Upper lobe of right lung (tissue), 1 donor: ENCODE measurements around the gene GLTP. TPM values are rescaled to one million over a fixed set of nuclear protein-coding genes. Genes with fewer than 3 reads are reported as not detected.
A peak's percentile ranks its signal among the peaks of the same experiment; 100 is the strongest.

Experiments used
- ATAC-seq: fragments of 200-7000 bp; cut with Tn5 transposase; one replicate; pipeline ENCODE4 v1.9.1; 2020; ENCODE audit warnings: mild to moderate bottlenecking, moderate library complexity
- DNase-seq: peaks from one replicate; pipeline ENCODE4 v3.0.0-alpha.2; 2020
- H3K27ac ChIP-seq: fragments of 200-600 bp; one replicate; pipeline ENCODE4 v1.8.0; 2022
- H3K27me3 ChIP-seq: fragments of 200-600 bp; one replicate; pipeline ENCODE4 v1.8.0; 2022; ENCODE audit warnings: mild to moderate bottlenecking
- H3K36me3 ChIP-seq: fragments of 200-600 bp; one replicate; pipeline ENCODE4 v1.8.0; 2022
- H3K4me1 ChIP-seq: fragments of 200-600 bp; one replicate; pipeline ENCODE4 v1.8.0; 2022
- H3K4me3 ChIP-seq: fragments of 200-600 bp; one replicate; pipeline ENCODE4 v1.8.0; 2022; ENCODE audit warnings: mild to moderate bottlenecking
- H3K9me3 ChIP-seq: fragments of 200-600 bp; one replicate; pipeline ENCODE4 v1.8.0; 2022
- intact Hi-C: fragments of 100-400 bp; cut with DNase I; formaldehyde crosslinking; loops from one replicate; pipeline ENCODE4 v1.11.0; 2022
- total RNA-seq: library from RNA; stranded (reverse); fragmentation: NEBNext Ultra II Directional; extraction: Animal tissue kit (Norgen Biotek cat#: 25700); gene quantifications from one replicate; pipeline ENCODE4 v1.2.1, GENCODE V29; 2021
- TF ChIP-seq, protein P1 (sequence below): fragments of 200-600 bp; IDR thresholded peaks from one replicate; pipeline ENCODE4 v1.8.0; 2022; ENCODE audit warnings: antibody characterized with exemption
- donor health status: DM: no; HTN: yes; CAD: no; lungs with severe emphysema.

GLTP gene
- total RNA-seq, 1 donor from 2014 or later, result 44.0 TPM

DNA sequence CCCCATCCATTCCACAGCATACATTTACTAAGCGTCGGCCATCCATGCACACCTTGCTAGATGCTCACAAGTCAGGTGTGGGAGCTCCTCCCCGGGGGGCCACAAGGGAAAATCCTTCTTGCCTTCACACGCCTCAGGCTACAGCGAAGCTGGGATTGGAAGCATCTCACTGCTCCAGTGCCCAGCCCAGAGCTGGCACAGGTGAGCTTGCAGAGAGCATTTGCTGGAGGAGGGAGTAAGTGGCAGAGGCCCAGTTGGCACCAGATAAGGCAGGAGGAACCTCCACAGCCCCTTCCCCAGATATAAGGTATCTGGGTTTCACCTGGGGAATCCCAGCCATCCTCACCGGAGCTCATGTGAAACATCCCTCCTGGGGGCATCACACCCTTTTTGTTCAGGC is 49.0 kb downstream of the GLTP start:
- H3K27ac ChIP-seq, result no peak overlapping the region
- H3K4me3 ChIP-seq, result no peak overlapping the region
- DNase-seq (no peak), ATAC-seq (no peak)
- H3K36me3 ChIP-seq, result no peaks in the 10 kb centered on the region
- TF ChIP-seq, protein P1, sequence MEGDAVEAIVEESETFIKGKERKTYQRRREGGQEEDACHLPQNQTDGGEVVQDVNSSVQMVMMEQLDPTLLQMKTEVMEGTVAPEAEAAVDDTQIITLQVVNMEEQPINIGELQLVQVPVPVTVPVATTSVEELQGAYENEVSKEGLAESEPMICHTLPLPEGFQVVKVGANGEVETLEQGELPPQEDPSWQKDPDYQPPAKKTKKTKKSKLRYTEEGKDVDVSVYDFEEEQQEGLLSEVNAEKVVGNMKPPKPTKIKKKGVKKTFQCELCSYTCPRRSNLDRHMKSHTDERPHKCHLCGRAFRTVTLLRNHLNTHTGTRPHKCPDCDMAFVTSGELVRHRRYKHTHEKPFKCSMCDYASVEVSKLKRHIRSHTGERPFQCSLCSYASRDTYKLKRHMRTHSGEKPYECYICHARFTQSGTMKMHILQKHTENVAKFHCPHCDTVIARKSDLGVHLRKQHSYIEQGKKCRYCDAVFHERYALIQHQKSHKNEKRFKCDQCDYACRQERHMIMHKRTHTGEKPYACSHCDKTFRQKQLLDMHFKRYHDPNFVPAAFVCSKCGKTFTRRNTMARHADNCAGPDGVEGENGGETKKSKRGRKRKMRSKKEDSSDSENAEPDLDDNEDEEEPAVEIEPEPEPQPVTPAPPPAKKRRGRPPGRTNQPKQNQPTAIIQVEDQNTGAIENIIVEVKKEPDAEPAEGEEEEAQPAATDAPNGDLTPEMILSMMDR, result no peak
- intact Hi-C loops, result no loop called here
- H3K27me3 ChIP-seq, result peaks cover 11% of the 10 kb centered on the region
- H3K9me3 ChIP-seq, result no peaks in the 10 kb centered on the region
- H3K4me1 ChIP-seq, result no peaks in the 10 kb centered on the region

DNA sequence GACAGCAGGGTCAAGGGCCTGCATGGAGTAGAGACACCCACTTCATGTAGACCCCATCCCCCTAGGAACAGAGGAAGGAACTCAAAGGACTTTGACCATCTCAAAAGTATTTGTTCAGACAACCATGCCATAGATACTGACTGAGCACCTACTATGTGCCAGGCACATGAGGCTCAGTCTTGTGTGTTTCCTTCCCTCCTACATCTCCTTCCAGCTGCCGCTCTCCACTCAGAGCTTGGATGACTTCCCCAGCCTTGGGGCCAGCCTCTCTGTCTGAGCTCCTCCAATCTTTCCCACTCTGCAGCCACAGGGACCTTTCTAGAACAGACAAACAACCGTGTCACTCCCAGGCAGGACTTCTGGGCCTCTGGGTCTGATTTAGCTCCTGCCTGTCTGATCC is 49.6 kb downstream of the GLTP start:
- no peaks in the 10 kb centered on the region for H3K4me1 ChIP-seq
- no peaks in the 10 kb centered on the region for H3K36me3 ChIP-seq
- peaks cover 11% of the 10 kb centered on the region for H3K27me3 ChIP-seq
- no peak for DNase-seq
- H3K9me3 ChIP-seq, result no peaks in the 10 kb centered on the region
- no peak overlapping the region for H3K27ac ChIP-seq
- intact Hi-C loops, result no loop called here
- TF ChIP-seq, protein P1, result no peak
- no peak overlapping the region for H3K4me3 ChIP-seq
- no peak for ATAC-seq

GRCh38 chr12:109830267-109830666 is 50.1 kb downstream of the GLTP start:
- ATAC-seq (no peak), DNase-seq (no peak)
- Histone ChIP-seq H3K27ac (no peak overlapping the region), H3K4me3 (no peak overlapping the region), H3K27me3 (peaks cover 11% of the 10 kb centered on the region), H3K36me3 (no peaks in the 10 kb centered on the region), H3K4me1 (no peaks in the 10 kb centered on the region), H3K9me3 (no peaks in the 10 kb centered on the region)
- intact Hi-C loops, result no loop called here
- TF ChIP-seq, protein P1, result no peak

GRCh38 chr12:109829667-109830066 is 50.7 kb downstream of the GLTP start:
- H3K9me3 ChIP-seq, result no peaks in the 10 kb centered on the region
- intact Hi-C loops, result no loop called here
- H3K36me3 ChIP-seq, result no peaks in the 10 kb centered on the region
- ATAC-seq (no peak), DNase-seq (no peak)
- TF ChIP-seq, protein P1, result no peak
- H3K27me3 ChIP-seq, result peaks cover 11% of the 10 kb centered on the region
- no peak overlapping the region for H3K4me3 ChIP-seq
- no peaks in the 10 kb centered on the region for H3K4me1 ChIP-seq
- H3K27ac ChIP-seq, result no peak overlapping the region

DNA sequence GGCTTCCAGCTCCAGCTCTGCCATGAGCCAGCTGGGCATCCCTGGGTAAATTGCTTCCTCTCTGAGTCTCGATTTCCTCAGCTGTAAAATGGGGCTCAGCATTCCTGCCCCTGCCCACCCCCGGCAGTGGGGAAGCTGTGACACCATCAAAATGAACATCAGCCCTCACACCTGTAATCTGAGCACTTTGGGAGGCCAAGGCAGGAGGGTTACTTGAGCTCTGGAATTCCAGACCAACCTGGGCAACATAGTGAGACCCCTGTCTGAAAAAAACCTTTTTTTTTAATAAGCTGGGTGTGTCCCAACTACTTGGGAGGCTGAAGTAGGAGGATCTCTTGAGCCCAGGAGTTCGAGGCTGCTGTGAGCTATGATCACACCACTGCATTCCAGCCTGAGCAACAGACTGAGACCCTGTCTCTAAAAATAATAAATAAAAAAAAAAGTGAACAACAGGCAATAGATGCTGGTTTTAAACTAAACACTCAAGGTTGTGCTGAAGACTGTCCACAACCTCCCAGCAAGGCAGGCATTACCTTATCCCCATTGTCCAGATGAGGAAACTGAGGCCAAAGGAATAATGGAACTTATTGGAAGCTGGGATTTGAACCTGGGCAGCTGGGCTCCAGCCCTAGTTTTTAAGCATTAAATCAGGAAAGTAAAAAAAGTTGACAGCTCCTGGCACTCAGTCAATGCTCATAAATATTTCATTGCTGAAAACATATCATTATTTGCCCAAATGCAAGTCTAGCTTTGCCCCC is 51.4 kb downstream of the GLTP start:
- no peak for DNase-seq
- H3K9me3 ChIP-seq, result no peaks in the 10 kb centered on the region
- peaks cover 11% of the 10 kb centered on the region for H3K27me3 ChIP-seq
- H3K4me3 ChIP-seq, result no peak overlapping the region
- TF ChIP-seq, protein P1, result no peak
- H3K4me1 ChIP-seq, result no peaks in the 10 kb centered on the region
- H3K36me3 ChIP-seq, result no peaks in the 10 kb centered on the region
- no peak for ATAC-seq
- intact Hi-C loops, result no loop called here
- H3K27ac ChIP-seq, result peak overlapping the region; percentile 18
